ENCODE measurements around the gene VPS13A. TPM values are rescaled to one million over a fixed set of nuclear protein-coding genes. Genes with fewer than 3 reads are reported as not detected.

Gene VPS13A
- total RNA-seq, 1 donor from 2014 or later: 46.0 TPM

- H3K27me3 Mint-ChIP-seq (ENCODE audit: unreplicated experiment): no peaks in the 10 kb centered on the region
- H3K4me3 Mint-ChIP-seq (ENCODE audit: unreplicated experiment): no peak overlapping the region
- peaks cover 4% of the 10 kb centered on the region for H3K36me3 Mint-ChIP-seq (ENCODE audit: low read depth, unreplicated experiment)
- TF ChIP-seq, protein P1, sequence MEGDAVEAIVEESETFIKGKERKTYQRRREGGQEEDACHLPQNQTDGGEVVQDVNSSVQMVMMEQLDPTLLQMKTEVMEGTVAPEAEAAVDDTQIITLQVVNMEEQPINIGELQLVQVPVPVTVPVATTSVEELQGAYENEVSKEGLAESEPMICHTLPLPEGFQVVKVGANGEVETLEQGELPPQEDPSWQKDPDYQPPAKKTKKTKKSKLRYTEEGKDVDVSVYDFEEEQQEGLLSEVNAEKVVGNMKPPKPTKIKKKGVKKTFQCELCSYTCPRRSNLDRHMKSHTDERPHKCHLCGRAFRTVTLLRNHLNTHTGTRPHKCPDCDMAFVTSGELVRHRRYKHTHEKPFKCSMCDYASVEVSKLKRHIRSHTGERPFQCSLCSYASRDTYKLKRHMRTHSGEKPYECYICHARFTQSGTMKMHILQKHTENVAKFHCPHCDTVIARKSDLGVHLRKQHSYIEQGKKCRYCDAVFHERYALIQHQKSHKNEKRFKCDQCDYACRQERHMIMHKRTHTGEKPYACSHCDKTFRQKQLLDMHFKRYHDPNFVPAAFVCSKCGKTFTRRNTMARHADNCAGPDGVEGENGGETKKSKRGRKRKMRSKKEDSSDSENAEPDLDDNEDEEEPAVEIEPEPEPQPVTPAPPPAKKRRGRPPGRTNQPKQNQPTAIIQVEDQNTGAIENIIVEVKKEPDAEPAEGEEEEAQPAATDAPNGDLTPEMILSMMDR (IDR thresholded peaks at IDR 0.05; ENCODE audit: unreplicated experiment): no peak
- DNase-seq (ENCODE audit: low spot score): no peak
- peaks cover 5% of the 10 kb centered on the region for H3K4me1 Mint-ChIP-seq (ENCODE audit: unreplicated experiment)
- no peak overlapping the region for H3K27ac Mint-ChIP-seq (ENCODE audit: unreplicated experiment)
- no peaks in the 10 kb centered on the region for H3K9me3 Mint-ChIP-seq (ENCODE audit: unreplicated experiment)
Measured at GRCh38 chr9:77417566-77417965, 240.2 kb downstream of the VPS13A start.

DNA sequence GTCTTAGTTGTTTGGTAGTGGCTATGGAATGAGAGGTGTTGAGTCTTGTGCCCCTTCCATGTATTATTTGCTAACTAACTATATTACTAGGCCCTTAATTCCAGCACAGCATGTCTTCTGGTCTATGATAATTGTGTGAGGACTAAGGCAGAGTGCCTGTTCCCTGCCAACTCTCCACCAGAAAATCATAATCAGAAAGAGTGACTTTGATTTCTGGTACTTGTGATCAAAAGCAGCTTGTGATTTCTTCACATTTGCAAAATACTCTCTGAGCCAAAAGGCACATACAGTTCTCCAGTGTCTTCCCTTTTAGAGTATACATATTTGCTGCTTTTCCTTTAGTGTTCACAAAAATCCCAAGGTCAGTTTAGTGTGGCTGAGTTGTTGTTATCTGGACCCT is 240.9 kb downstream of the VPS13A start:
- H3K27ac Mint-ChIP-seq (ENCODE audit: unreplicated experiment): no peak overlapping the region
- H3K9me3 Mint-ChIP-seq (ENCODE audit: unreplicated experiment): no peaks in the 10 kb centered on the region
- no peak overlapping the region for H3K4me3 Mint-ChIP-seq (ENCODE audit: unreplicated experiment)
- H3K36me3 Mint-ChIP-seq (ENCODE audit: low read depth, unreplicated experiment): peaks cover 4% of the 10 kb centered on the region
- no peaks in the 10 kb centered on the region for H3K27me3 Mint-ChIP-seq (ENCODE audit: unreplicated experiment)
- no peak for DNase-seq (ENCODE audit: low spot score)
- TF ChIP-seq, protein P1 (IDR thresholded peaks at IDR 0.05; ENCODE audit: unreplicated experiment): no peak
- H3K4me1 Mint-ChIP-seq (ENCODE audit: unreplicated experiment): peaks cover 5% of the 10 kb centered on the region

GRCh38 chr9:77420641-77421040 is 243.3 kb downstream of the VPS13A start:
- no peaks in the 10 kb centered on the region for H3K9me3 Mint-ChIP-seq (ENCODE audit: unreplicated experiment)
- peaks cover 5% of the 10 kb centered on the region for H3K4me1 Mint-ChIP-seq (ENCODE audit: unreplicated experiment)
- DNase-seq (ENCODE audit: low spot score): no peak
- no peak overlapping the region for H3K4me3 Mint-ChIP-seq (ENCODE audit: unreplicated experiment)
- TF ChIP-seq, protein P1 (IDR thresholded peaks at IDR 0.05; ENCODE audit: unreplicated experiment): no peak
- no peak overlapping the region for H3K27ac Mint-ChIP-seq (ENCODE audit: unreplicated experiment)
- H3K27me3 Mint-ChIP-seq (ENCODE audit: unreplicated experiment): no peaks in the 10 kb centered on the region
- peaks cover 9% of the 10 kb centered on the region for H3K36me3 Mint-ChIP-seq (ENCODE audit: low read depth, unreplicated experiment)

DNA sequence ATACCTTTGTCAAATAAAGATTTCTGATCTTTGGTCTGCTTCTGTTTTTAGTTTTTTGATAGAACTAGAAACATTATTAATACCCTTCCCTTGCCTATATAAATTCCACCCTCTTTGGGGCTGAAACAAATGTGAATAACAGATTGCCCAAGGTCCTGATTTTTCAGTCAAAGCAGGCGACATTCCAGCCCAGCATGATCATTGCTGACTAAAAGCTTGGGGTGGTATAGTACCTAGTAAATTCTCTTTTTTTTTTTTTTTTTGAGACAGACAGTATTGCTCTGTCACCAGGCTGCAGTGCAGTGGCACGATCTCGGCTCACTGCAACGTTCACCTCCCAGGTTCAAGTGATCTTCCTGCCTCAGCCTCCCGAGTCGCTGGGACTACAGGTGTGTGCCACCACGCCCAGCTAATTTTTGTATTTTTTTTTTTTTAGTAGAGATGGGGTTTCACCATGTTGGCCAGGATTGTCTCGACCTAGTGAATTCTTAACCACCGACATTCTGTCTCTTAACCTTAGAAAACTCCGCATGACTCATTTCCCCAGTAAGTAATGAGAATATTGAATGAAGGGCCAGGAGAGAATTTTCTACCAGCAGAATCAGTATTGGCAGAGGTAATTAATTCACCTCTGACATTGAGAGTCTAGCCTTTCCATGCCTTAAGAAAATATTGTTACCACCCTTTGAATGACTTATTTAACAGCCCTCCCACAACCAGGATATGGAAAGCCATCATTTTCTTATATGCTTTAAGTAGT is 244.4 kb downstream of the VPS13A start:
- no peak overlapping the region for H3K27ac Mint-ChIP-seq (ENCODE audit: unreplicated experiment)
- peaks cover 9% of the 10 kb centered on the region for H3K36me3 Mint-ChIP-seq (ENCODE audit: low read depth, unreplicated experiment)
- no peaks in the 10 kb centered on the region for H3K27me3 Mint-ChIP-seq (ENCODE audit: unreplicated experiment)
- no peaks in the 10 kb centered on the region for H3K9me3 Mint-ChIP-seq (ENCODE audit: unreplicated experiment)
- TF ChIP-seq, protein P1 (IDR thresholded peaks at IDR 0.05; ENCODE audit: unreplicated experiment): no peak
- H3K4me1 Mint-ChIP-seq (ENCODE audit: unreplicated experiment): peaks cover 5% of the 10 kb centered on the region
- H3K4me3 Mint-ChIP-seq (ENCODE audit: unreplicated experiment): no peak overlapping the region
- no peak for DNase-seq (ENCODE audit: low spot score)

DNA sequence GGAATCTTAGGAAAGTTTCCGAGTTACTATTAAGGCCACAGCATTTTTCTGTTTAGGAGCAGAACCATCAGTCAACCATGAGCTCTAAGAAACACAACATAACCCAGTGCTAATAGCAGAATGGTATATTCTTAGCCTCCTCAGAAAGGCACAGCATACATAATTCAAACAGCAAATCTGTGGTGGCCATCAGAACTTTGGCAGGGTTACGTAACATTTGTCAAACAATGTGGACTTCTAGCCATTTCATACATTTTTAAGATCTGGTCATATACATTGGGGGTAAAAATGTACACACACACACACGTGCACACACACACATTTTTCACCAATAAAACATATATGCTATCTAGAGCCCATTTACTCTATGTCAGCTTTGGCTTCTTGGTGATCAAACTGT is 245.6 kb downstream of the VPS13A start:
- TF ChIP-seq, protein P1 (IDR thresholded peaks at IDR 0.05; ENCODE audit: unreplicated experiment): no peak
- Mint-ChIP-seq H3K4me1 (ENCODE audit: unreplicated experiment) (no peaks in the 10 kb centered on the region), H3K27ac (ENCODE audit: unreplicated experiment) (no peak overlapping the region), H3K27me3 (ENCODE audit: unreplicated experiment) (no peaks in the 10 kb centered on the region), H3K4me3 (ENCODE audit: unreplicated experiment) (no peak overlapping the region), H3K9me3 (ENCODE audit: unreplicated experiment) (no peaks in the 10 kb centered on the region), H3K36me3 (ENCODE audit: low read depth, unreplicated experiment) (peaks cover 9% of the 10 kb centered on the region)
- no peak for DNase-seq (ENCODE audit: low spot score)
